ENCODE results near the gene LARGE1.

LARGE1 gene

DNA sequence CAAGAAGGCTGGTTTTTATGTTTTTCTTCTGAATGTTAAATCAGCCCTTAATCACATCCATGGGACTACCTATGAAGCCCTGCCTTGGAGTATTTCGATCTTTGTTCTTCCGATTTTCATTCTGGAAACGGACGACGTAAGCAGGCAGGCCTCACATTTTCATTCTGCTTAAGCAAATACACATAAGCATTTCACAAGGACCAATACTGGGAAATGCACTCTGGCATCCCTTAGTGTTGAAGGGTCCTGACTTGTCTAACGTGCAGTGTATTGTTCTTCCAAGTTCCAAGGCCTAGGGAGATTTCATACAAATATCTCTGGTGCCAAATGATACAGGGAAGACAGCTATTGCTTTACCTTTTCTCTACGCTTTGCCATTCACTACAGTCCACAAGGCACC is 143.8 kb downstream of the LARGE1 start:
- no peak for DNase-seq (ENCODE audit: low read depth in 2 of 2)

DNA sequence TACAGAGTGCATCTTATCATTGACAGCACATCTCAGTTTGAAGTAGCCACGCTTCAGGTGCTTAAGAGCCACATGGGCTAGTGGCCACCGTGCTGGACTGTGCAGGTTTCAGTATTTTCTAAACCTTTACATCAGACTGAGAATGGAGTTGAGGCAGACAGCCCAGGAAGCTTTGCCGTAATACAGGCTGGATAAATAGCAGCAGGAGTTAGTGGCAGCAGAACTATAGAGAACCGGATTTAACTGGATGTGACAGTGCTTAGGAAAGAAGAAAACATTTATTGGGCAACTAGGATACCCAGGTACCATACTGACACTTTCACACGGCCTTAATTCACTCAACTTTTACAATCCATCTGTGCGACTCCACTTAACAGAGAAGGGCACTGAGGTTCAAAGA is 145.5 kb downstream of the LARGE1 start:
- DNase-seq (ENCODE audit: low read depth in 2 of 2): no peak

DNA sequence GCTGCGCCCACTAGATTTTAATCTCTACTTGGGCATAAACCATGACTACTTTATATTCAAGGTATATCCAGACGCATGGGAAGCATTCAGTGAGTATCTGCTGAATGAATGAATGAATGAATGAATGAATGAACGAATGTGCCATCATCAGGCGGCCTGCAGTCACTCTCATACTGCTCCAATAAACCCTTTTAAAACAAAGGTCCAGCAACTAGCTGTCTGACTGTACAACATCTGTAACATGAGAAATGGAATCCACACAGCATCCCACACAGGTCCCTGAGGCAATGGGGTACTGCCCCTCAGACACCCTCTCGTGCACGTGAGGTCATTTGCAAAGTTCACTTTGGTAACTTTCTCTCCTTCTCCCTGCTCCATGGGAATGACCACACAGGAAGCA is 147.5 kb downstream of the LARGE1 start:
- no peak for DNase-seq (ENCODE audit: low read depth in 2 of 2)

DNA sequence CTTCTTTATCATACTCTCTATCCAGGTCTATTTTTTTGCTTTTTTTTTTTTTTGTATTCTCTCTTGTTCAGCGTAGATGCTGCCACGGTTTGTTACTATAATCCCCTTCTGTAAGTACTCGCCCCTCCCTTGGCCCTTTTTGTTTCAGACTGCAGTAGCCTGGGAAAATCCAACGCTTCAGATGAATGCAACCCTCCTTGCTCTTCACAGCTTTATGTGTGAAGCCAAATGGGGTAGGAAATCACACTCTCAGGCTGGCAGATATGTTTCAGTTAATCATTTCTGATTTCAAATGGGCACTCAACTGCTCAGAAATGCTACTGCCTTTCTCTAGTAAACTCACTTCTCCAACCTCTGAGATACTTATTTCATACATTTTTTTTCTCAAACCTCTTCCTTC is 149.1 kb downstream of the LARGE1 start:
- DNase-seq (ENCODE audit: low read depth in 2 of 2): no peak

DNA sequence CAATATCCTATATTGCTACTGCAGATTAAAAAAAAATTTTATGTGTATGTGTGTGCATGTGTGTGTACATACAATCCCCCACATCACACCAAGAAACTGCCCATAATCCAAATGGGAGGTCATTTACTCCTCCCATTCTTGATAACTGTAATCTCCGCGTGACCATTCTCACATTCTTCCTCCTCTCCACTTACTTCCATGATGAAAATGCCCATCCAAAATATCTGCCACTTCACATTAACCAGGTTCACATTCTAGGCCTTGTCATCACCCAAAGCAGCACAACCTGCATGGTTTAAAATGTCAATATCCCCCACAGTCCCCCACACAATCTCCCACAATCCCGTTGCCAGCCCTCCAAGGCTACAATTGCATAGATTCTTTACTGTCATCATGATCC is 149.6 kb downstream of the LARGE1 start:
- no peak for DNase-seq (ENCODE audit: low read depth in 2 of 2)

DNA sequence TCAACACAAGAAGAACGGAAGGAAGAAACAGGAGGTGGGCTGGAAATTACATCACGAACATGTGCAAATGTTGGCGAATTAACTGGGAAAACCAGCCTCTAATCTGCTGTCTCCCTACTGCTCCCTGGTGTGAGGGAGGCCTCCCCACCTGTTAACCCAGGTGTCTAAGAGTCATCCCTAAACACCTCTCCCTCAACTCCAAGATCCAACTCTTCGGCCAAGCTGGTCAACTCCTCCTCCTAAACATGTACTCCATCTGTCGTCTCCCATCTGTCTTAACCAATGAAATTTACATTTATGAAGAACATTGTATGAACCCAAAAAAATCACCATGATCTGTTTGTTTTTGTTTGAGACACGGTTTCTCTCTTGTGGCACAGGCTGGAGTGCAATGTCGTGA is 154.2 kb downstream of the LARGE1 start:
- DNase-seq (ENCODE audit: low read depth in 2 of 2): no peak

DNA sequence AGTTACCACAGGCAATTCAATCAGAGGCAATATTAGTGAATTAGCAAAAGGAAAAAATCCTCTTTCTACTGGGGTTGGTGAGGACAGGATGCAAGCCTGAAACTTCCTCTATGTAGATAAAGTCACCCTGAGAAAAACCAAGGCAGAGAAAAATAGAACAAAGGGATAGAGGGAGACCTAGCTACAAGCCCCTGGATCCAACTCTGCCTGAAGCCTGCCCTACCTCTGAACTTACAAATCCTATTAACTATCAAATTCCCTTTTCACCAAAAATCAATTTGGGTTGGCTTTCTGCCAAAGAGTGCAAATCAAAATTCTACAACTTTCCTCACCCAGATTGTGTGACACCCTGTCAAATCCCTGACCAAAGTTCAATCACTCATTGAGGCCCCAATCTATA is 161.3 kb downstream of the LARGE1 start:
- DNase-seq (ENCODE audit: low read depth in 2 of 2): no peak

DNA sequence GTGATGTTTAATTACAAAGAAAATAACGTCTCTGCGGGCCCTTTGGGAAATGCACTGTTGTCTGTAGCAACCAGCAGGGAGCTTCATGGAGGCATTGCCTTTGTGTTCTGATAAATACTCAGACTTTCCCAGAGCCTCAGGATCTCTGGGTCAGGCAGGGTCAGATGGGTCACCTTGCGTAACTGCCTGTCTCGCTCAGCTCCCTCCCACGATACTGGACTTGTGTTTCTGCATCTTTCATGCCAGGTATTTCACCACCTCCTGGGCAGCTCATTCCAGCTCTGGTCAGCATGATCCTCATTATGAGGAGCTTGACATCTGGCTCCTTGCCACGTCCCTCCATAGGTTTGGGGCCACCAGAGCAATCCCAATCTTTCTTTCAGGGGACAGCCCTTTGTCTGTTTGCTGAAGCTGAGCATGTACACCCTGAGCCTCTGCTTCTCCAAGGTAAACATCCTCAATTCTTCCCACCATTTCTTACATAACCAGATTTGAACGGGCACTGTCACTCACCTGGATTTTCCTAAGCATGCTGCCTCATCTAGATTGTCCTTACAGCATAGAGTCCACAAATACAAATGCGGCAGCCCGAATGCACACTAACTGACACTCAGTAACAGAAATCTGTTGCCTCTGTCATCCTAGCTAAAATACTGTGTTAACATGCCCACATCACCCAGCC is 162.3 kb downstream of the LARGE1 start:
- DNase-seq (ENCODE audit: low read depth in 2 of 2): no peak

DNA sequence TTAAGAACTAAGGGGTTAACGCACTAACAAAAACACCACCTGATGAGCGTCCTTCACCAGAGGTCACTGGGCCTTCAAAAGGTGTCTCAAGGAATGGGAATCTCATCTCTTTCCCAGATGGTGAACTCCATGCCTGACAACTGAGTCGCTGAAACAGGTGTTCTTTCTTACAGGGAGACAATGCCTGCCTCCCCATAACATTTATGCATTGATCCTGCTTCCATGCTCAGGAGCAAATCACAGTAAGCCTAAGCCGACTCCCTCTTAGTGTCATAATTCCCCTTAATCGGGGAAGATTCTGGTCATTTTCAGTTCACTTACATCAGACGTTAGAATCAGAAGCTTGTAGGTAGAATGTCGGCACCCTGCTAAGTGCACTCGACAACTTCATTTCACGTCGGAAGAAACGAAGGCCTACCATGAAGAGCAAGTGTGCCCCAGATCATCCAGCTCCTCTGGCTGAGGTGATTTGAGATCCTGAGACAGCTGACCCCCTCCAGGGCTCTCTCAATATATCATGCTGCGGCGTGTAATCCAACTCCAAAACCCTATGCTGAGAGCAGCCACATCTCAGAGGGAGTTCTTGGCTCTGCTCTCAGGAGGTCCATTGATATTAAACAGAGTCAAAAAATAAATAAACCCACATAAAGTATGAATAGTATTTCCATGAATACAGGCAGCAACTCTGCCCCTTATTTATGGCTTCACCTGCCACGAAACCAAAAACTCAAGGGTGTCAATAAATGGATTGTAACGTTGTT is 163.1 kb downstream of the LARGE1 start:
- DNase-seq (ENCODE audit: low read depth in 2 of 2): no peak

DNA sequence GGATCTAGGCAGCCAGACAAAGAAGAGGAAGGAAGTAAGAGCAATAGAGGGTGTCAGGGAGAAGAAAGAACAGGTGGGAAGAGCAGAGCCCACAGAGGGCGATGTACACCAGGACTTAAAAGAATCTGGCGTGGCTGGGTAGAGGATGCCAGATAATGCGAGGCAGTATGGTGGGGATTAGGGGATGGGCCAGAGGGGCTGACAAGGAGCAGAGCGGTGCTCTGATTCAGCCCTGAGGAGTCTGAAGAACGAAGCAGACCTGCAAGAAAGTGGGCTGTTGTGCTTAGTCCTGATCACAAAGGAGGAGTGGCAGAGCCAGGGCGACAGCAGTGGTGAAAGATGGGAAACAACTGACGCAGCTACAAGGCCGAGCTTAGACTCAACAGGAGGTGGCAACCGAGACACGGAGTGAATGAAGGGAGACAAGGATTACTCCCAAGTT is 163.7 kb downstream of the LARGE1 start:
- no peak for DNase-seq (ENCODE audit: low read depth in 2 of 2)

DNA sequence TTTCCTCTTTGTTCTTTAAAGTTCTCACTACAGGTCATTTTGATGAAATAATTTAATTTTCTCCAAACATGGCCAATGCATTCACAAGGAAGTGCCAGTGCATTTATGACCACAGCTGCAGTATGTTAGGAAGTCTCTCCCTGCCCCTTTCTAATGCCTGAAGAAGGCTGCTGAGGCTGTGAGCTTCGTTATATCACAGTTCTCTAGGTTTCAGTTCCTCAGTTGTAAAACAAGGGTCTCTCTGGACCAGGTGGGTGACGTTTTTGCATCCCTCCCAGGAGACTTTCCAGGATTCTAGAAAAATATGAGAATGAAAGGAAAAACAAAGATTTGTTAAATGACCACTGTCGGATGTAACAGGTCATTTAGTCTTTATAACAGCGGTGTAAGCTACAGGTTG is 171.6 kb downstream of the LARGE1 start:
- no peak for DNase-seq (ENCODE audit: low read depth in 2 of 2)

DNA sequence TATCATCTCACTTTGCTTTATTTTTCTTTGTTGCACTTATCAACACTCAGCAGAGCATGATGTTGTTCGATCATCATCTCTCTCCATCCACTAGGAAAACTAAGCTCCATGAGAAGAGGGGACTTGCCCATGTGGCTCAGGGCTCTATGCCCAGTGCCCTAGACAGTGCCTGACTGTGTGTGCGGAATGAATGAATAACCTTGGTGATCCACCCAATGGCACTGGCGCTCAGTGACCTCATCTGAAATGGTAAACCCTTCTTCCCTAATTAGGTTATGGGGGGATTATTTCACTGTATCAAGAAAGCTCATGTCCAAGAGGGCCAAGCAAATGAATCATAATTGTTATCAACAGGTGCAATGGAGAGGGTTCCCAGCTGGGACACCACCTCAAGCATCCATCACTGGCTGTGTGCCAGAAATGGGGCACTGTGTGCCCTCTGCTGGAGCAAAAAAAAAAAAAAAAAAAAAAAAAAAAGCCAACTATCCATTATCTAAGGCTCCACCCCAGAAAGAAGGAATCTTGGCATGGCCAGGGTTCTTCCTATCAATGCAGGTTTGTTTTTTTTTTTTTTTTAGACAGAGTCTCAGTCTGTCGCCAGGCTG is 172.6 kb downstream of the LARGE1 start:
- DNase-seq (ENCODE audit: low read depth in 2 of 2): no peak

DNA sequence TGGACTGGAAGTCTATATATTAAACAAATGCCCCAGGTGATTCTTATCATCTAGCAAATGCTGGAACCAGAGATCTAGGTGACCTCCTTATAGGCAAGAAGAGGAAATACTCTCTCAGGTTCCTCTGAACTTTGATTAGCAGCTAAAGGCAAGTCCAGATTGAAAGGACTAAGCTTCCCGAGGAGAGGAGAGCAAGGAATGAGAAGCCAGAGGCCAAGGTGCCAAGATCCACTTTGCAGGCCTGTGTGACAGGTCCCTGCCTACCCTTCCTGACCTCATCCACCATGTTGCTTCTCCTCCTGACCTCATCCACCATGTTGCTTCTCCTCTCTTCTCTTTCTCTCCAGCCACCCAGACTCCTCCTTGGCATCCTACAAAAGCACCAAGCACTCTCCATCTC is 173.2 kb downstream of the LARGE1 start:
- DNase-seq (ENCODE audit: low read depth in 2 of 2): no peak

DNA sequence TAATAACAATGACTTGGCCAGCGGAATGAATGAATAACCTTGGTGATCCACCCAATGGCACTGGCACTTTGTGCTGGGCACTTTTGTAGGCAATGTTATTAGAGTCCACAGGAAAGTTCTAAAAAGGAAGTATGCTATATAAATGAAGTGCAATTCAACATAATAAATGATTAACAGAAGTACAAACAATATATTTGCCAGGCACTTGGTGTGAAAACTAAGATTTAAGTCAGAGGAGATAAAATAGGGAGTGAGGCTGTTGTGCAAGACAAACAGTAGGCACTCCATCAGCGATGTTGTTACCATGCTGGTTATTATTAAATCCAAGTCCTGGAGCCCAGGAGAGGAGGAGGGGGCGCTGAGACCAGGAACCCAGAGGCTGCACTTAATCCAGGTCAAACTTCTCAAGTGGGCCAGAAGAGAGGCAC is 173.8 kb downstream of the LARGE1 start:
- no peak for DNase-seq (ENCODE audit: low read depth in 2 of 2)

DNA sequence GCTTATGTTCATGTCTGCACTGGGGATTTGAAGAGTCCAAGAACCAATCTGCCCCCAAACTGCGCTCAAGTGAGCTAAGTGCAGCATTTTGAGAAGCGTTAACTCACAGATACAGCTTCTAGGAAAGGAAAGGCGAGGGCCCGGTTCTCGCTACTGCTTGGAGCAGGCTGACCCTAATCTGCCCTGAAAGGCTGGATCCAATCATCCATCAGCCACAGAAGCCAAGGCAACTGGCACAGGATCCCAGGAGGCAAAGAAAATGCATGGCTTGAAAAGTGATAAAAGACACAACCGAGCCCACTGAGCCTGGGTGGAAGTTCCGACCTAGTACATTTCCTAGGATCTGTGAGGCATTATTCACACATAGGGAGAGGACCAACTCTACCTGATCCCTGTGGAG is 174.8 kb downstream of the LARGE1 start:
- no peak for DNase-seq (ENCODE audit: low read depth in 2 of 2)

DNA sequence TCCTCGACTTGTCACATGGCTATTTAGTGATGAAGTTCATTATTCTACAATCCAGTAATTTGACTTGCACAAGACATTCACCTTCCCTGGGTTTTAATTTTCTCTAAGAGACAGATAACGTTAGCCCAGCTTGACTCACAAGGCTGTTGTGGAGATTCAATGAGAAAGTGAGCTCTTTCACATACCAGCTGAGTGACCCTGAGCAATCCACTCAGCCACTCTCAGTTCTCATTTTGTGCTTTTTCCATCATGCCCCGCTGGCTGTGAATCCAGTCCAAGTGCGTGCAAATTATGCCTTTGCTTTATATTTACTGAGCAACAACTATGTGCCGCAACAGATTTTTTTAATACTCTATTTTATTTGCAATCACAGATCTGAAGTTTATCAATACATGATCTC is 176.5 kb downstream of the LARGE1 start:
- no peak for DNase-seq (ENCODE audit: low read depth in 2 of 2)

DNA sequence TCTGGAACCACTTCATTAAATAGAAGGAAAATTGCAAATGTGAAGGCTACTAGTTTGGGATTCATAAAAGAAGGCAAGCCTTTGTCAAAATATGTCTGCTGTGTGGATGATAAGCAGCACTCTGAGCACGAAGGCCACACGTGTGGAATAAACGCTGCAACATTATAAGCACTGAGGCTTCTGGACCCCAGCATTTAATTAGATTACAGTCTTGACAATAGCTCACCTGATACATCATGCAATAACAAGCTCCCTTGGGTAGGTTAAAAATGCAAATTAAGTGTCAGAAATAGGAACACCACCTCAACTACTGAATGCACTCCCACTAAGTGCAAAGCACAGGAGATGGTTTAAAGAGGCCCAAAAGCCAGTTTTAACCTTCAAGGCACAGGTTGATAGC is 179.3 kb downstream of the LARGE1 start:
- DNase-seq (ENCODE audit: low read depth in 2 of 2): no peak

DNA sequence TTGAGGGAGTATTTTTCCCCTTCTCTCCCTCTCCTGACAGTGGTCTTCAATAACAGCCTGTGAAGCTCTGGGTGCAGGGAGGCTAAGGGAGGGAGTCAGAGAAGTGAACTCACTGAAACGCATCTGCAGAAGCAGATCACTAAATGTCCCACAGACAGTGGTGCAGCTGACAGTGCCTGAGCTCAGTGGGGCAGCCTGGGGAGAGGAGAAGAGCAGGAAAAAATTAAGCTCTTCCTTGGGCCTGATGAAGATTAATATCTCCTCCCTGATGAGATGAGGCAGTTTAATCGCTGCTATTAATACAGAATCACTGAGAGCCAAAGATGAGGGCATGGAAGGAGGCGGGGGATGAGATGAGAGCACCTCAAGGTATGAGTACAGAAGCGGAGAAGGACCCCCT is 180.8 kb downstream of the LARGE1 start:
- DNase-seq (ENCODE audit: low read depth in 2 of 2): no peak

DNA sequence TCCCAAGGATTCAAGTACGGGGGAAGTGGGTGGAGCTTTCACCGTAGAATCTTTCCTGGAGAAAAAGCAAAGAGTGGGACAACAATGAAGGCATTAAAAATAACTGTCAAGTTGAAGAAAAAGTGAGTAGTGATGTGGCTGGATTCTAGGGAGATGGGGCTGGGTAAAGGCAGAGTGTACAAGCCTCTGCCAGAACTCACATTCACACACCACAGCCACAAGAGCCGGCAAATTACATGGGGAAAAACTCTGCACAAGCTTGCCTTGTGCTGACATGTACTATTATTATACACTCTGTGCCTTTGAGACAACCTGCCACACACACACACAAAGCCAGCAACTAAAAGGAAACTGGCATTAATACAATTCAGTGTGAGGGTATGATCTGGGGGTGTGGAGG is 182.6 kb downstream of the LARGE1 start:
- DNase-seq (ENCODE audit: low read depth in 2 of 2): no peak

DNA sequence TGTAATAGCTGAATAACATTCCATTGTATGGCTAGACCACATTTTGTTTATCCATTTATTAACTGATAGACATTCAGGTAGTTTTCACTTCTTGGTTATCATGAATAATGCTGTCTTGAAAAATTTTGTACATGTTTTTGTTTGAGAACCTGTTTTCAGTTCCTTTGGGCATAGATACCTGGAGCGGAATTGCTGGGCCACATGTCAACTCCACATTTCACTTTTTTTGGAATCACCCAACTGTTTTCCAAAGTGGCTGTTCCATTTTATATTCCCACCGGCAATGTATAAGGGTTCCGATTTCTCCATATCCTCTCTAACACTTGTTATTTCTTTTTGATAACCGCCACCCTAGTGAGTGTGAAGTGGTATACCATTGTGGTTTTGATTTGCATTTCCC is 184.3 kb downstream of the LARGE1 start:
- no peak for DNase-seq (ENCODE audit: low read depth in 2 of 2)

DNA sequence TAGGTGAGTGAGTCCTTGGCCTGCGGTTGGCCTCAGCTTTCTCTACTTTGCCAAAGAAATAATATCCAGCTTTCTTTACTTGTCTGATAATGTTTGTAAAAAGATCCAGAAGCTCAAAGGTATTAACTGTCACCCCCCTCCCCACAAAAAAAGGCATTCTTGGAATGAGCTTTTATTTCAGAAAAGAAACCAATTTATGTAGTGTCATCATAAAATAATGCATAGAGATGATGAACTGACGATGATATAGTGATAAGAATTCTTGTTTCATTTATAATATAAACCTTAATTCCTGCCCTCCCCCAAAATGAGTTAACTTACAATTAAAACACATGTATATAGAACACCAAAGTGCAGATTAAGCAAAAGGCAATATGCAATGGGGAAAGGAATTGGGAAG is 191.4 kb downstream of the LARGE1 start:
- DNase-seq (ENCODE audit: low read depth in 2 of 2): no peak

DNA sequence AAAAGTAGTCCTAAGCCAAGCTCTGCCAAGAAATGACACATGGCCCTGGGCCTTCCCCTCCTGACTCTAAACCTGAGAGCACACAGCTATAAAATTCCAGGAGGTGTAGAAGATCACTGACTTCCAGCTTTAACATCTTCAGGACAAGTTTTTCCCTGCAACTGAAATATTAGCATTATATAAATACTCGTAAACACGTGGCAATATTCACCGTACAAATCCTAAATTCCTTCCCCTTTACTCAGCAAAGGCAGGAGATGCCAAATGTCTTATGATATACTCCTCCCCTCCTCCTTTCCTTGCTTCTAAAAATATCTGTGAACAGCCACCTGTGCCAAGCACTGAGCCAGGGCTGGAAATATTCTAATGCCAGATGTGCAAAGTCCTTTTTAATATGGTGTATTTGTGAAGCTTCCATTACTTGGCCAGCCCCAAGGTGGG is 194.0 kb downstream of the LARGE1 start:
- no peak for DNase-seq (ENCODE audit: low read depth in 2 of 2)

DNA sequence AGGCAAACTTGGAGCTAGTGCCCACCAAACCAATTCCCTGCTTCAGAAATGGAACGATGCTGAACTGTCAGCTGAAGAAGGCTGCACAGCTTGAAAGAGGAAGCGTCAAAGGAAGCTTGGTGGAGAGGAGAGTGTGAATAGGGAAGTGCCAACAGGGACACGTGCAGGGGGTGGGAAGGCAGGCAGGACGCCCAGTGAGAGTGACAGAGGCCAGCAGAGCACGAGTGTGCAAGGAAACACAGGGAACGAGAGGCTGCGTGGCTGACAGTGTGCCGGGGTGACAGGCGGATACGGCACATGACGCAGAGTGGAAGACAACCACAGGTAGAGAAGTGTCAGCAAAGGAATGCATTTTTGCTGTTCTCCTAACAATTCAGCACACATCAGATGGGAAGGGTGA is 196.4 kb downstream of the LARGE1 start:
- DNase-seq (ENCODE audit: low read depth in 2 of 2): no peak

All from stimulated activated CD8-positive, alpha-beta memory T cell treated with anti-CD3 and anti-CD28 coated beads, Interleukin-7, amount 100 ng/mL, for 4 hours (primary cell).